ENCODE data around the gene FREM2. TPM values are rescaled to one million over a fixed set of nuclear protein-coding genes. Genes with fewer than 3 reads are reported as not detected.

The FREM2 gene
- total RNA-seq, 4 donors from 2014 or later = under 0.01 to 34.3 (median 2.5) TPM

GRCh38 chr13:38733146-38733545 lies 46.3 kb downstream of the FREM2 start:
- TF ChIP-seq POLR2A (IDR thresholded peaks at IDR 0.05) (no peak), CTCF (IDR thresholded peaks at IDR 0.05) (no peak)
- H3K4me1 ChIP-seq = no peaks in the 10 kb centered on the region
- H3K36me3 ChIP-seq = no peaks in the 10 kb centered on the region
- intact Hi-C loops (cut with DNase I; ENCODE audit: low total_unique reads) = no loop called here
- no peak overlapping the region for H3K4me3 ChIP-seq
- H3K9me3 ChIP-seq = no peaks in the 10 kb centered on the region
- no peak for DNase-seq
- no peak overlapping the region for H3K27ac ChIP-seq
- H3K27me3 ChIP-seq = no peaks in the 10 kb centered on the region

GRCh38 chr13:38735665-38736440 lies 49.0 kb downstream of the FREM2 start:
- no peak overlapping the region for H3K27ac ChIP-seq
- H3K9me3 ChIP-seq = no peaks in the 10 kb centered on the region
- no peaks in the 10 kb centered on the region for H3K36me3 ChIP-seq
- H3K4me3 ChIP-seq = no peak overlapping the region
- TF ChIP-seq CTCF (IDR thresholded peaks at IDR 0.05) (no peak), POLR2A (IDR thresholded peaks at IDR 0.05) (no peak)
- intact Hi-C loops (cut with DNase I; ENCODE audit: low total_unique reads) = no loop called here
- no peaks in the 10 kb centered on the region for H3K27me3 ChIP-seq
- no peak for DNase-seq
- H3K4me1 ChIP-seq = no peaks in the 10 kb centered on the region

GRCh38 chr13:38743466-38743865 lies 56.6 kb downstream of the FREM2 start:
- H3K4me3 ChIP-seq = no peak overlapping the region
- no peak for TF ChIP-seq CTCF (IDR thresholded peaks at IDR 0.05)
- no peak for TF ChIP-seq POLR2A (IDR thresholded peaks at IDR 0.05)
- H3K27ac ChIP-seq = no peak overlapping the region
- H3K4me1 ChIP-seq = no peaks in the 10 kb centered on the region
- intact Hi-C loops (cut with DNase I; ENCODE audit: low total_unique reads) = no loop called here
- DNase-seq = no peak
- H3K27me3 ChIP-seq = no peaks in the 10 kb centered on the region
- no peaks in the 10 kb centered on the region for H3K36me3 ChIP-seq
- H3K9me3 ChIP-seq = no peaks in the 10 kb centered on the region

- no peak overlapping the region for H3K4me3 ChIP-seq
- H3K36me3 ChIP-seq = no peaks in the 10 kb centered on the region
- TF ChIP-seq POLR2A (IDR thresholded peaks at IDR 0.05) (no peak), CTCF (IDR thresholded peaks at IDR 0.05) (no peak)
- no peaks in the 10 kb centered on the region for H3K4me1 ChIP-seq
- no peaks in the 10 kb centered on the region for H3K27me3 ChIP-seq
- no peak for DNase-seq
- no peaks in the 10 kb centered on the region for H3K9me3 ChIP-seq
- H3K27ac ChIP-seq = no peak overlapping the region
- intact Hi-C loops (cut with DNase I; ENCODE audit: low total_unique reads) = no loop called here
These were observed 65.8 kb downstream of the FREM2 start for GRCh38 chr13:38752686-38753085.

- Histone ChIP-seq H3K4me3 (no peak overlapping the region), H3K36me3 (no peaks in the 10 kb centered on the region), H3K27ac (no peak overlapping the region), H3K9me3 (no peaks in the 10 kb centered on the region), H3K27me3 (no peaks in the 10 kb centered on the region), H3K4me1 (no peaks in the 10 kb centered on the region)
- intact Hi-C loops (cut with DNase I; ENCODE audit: low total_unique reads) = no loop called here
- no peak for DNase-seq
- TF ChIP-seq CTCF (IDR thresholded peaks at IDR 0.05) (no peak), POLR2A (IDR thresholded peaks at IDR 0.05) (no peak)
These were observed 67.0 kb downstream of the FREM2 start for GRCh38 chr13:38753878-38754277.
